Astrocyte of the hippocampus (primary cell): ENCODE measurements around the gene RFNG.

Experiments
- DNase-seq: peaks from one replicate; pipeline ENCODE4 v3.0.0; 2011; ENCODE audit warnings: low read depth, low spot score

Gene RFNG

DNA sequence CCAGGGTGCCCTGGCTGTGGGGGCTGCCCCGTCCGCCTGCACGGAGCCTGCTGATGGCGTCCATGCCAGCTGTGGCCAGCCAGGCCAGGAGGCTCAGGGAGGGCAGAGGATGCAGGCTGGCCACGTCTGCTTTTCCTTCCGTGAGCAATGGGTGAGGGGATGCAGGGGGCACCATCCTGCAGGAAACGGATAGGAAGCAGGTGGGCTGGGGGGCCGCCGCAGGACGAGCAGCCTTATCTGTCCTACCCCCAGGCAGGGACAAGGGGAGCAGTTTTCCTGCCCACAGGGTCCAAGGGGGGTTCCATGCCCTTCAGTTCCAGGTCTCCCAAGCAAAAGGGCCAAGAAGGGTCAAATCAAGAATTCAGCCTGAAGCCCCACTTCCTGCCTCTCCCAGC lies 7.2 kb upstream of the RFNG start:
- DNase-seq: no peak

DNA sequence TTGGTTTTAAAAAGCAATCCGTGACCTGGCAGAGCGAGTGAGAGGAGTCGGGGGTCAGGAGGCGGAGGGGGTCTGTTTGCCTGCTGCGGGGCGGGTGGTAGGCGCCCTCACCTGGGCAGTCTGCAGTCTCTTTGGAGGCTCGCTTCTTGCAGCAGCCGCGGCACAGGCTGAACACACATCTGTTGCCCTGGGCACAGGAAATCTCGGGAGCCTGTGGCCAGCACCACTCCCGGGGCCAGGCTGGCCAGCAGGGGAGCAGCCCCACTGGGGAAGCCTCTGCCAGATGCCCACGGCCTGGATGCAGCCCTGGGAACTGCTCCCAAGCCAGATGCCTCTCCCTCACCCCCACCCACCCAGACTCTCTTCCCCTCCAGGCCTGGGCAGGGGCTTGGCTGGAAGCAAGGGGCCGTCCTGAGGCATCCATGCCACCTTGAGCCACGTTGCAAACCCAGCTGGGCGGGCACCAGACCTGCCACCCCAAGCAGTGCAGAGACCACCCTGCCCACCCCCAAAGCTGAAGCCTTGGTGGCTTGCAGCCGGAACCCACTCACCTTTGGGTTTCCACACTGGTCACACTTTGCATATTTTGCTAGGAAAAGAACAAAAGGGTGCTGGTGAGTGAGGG lies 6.7 kb upstream of the RFNG start:
- no peak for DNase-seq

DNA sequence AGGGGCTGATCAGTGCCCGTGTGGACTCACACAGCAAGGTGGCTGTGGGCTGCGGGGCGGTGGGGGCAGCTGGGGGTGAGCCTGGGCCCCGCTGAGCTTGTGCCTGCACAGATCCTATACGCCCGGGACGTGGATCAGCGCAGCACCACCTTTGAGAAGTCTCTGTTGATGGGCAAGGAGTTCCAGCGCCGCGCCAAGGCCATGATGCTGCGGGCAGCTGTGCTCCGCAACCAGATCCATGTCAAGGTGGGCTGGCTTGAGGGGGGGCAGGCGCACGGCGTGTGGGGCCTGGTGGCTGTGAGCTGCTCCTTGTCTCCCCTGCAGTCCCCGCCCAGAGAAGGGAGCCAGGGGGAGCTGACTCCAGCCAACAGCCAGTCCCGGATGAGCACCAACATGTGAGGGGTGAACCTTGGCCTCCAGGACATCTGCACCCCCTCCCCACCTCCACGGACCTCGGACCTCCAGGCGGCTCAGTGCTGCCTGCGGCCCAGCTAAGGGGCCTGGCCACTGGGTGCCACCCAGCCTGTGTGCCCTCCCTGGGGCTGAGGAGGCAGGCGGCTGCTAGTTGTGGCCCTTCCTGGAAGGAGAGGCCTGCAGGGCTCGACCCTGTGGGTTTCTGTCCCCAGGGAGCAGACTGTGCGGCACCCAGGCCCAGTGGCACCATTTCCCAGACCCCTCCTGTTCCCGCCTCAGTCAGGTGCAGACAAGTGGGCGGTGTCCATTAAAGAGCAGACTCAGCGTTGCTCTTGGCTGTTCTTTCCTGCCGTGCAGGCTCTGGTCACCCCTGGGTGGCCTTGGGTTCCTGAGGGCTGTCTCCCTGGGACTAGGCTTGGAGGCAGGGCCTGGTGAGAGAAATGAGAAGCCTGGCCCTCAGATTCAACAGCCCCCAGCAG lies 5.4 kb upstream of the RFNG start:
- no peak for DNase-seq

DNA sequence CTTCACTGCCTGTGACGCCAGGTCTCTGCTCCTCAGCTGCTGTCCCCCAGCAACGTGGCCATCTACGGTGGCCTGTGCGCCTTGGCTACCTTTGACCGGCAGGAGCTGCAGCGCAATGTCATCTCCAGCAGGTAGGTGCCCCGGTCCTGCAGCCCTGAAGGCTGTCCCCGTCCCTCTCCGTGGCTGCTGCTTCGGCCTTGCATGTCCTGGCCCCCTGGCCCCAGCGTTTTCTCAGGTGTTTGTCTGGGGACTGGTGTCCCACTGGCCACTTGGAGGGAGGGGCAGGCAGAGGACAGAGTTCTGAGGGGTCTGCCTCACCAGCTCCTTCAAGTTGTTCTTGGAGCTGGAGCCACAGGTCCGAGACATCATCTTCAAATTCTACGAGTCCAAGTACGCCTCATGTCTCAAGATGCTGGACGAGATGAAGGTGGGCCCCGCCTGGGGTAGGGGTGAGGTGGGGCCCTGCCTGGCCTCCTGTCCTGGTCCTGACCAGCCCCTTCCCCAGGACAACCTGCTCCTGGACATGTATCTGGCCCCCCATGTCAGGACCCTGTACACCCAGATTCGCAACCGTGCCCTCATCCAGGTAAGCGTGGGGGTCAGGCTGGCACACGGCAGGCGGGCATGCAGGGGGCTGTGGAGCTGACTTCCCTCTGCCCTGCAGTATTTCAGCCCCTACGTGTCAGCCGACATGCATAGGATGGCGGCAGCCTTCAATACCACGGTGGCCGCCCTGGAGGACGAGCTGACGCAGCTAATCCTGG lies 4.5 kb upstream of the RFNG start:
- no peak for DNase-seq

DNA sequence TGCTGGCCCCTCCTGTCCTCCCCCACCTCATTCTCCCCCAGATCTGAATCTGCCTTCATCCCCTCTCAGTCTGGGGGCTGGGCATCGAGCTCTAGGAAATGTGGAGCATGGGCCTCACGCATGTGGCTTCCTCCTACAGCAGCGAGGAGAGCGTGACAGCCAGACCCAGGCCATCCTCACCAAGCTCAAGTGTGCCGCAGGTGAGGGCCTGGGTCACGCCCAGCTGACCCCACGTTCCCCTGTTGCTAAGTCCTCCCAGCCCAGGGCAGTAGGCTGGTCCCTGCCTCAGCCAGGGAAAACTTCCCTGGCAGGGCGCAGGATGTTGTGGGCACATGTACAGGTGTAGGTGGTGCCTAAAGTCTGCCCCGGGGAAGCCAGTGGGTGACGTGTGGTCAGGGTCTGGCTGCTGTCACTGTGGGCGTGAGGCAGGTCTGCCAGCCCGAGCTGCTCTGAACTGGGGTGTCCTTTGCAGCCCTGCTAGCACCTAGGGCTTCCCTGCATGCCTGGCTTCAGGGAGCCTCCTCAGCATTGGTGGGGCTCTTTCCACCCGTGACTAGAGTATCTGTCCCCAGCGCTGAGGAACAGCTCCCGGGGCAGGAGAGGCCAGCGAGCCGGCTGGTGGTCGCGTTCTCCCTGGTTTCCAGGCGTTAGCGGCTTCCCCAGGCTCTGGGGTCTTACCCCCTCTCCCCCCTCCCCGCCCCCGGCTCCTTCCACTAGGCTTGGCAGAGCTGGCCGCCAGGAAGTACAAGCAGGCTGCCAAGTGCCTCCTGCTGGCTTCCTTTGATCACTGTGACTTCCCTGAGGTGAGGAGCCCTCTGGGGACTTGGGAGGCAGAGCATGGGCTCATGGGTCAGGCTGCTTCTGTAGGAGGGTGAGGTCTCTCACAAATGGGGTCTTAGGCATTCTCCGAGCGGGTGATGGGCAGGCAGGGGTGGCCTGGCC lies 3.7 kb upstream of the RFNG start:
- DNase-seq: no peak

DNA sequence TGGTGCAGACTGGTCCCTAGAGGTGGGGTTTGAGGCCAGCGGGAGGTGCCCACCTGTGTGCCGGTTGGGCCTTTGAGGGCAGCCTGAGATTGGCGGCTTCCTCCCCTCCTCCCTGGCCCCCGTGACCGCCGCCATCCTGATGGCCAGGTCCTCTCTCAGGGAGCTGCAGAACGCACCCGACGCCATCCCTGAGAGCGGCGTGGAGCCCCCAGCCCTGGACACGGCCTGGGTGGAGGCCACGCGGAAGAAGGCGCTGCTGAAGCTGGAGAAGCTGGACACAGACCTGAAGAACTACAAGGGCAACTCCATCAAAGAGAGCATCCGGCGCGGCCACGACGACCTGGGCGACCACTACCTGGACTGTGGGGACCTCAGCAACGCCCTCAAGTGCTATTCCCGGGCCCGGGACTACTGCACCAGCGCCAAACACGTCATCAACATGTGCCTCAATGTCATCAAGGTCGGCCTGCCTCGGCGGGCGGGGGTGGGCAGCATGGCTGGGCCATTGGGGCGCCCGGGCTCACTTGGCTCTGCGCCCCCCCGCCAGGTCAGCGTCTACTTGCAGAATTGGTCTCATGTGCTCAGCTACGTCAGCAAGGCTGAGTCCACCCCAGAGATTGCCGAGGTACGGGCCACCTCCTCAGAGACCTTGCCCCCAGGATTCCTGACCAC lies 2.9 kb upstream of the RFNG start:
- DNase-seq: no peak

DNA sequence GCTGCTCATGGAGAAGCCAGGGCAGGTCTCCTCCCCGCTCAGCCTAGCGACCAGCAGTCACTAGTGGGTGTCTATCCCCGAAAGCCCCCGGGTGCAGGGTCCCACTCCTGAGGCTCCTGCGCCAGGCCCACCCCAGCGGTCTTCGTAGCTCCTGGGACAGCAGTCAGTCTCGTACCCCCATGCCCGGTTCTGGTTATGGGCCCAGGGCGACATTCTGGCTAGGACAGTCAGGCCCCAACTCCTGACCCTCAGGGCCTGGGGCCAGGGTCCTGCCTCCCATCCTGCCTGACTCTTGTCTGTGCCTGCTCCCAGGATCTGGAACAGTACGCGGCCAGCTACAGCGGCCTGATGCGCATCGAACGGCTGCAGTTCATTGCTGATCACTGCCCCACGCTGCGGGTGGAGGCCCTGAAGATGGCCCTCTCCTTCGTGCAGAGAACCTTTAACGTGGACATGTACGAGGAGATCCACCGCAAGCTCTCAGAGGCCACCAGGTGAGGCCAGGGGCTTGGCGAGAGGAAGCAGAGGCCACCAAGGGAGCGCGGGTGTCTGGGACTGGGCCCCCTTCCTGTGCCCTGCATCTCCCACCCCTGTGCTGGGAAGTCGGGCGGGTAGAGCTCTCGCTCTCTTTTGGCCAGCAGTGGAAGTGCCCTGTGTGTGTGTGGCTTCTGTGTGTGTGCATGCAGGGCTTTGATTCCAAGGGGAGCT lies 2.1 kb upstream of the RFNG start:
- no peak for DNase-seq

DNA sequence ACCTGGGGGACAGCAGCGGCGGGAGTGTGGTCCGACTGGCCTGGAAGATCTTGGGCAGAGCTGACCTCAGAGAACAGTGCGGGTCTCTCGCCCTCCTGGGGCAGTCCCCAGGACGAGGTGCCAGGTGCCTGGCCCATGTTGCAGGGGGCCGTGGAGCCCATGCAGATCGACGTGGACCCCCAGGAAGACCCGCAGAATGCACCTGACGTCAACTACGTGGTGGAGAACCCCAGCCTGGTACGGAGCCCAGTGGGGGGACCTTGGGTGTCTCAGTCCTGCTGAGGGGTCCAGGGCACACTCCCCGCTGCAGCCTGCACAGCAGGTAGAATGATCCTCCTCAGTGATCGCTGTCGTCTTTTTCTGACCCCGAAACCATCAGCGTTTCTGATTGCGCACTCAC lies 1.5 kb upstream of the RFNG start:
- DNase-seq: no peak

DNA sequence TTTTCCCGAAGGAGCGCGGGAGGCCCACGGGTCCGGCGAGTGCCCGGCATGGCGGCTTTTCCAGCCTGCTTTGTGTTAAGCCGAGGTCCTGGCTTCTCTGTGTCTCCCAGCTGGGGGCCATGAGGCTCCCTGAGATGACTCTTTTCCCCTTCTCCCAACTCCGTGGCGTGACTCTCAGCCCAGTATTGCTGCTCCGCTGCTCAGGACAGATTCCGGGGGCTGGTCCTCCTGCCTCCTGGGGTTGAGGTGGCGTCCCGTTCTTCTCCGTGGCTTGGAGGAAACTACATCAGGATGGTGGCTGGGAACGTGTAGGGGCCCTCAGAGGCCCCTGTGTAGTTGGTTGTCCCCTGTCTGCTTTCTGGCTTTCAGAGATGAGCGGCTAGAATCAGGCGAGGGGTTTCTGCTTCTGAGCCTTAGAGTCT lies 1.0 kb upstream of the RFNG start:
- DNase-seq: no peak

DNA sequence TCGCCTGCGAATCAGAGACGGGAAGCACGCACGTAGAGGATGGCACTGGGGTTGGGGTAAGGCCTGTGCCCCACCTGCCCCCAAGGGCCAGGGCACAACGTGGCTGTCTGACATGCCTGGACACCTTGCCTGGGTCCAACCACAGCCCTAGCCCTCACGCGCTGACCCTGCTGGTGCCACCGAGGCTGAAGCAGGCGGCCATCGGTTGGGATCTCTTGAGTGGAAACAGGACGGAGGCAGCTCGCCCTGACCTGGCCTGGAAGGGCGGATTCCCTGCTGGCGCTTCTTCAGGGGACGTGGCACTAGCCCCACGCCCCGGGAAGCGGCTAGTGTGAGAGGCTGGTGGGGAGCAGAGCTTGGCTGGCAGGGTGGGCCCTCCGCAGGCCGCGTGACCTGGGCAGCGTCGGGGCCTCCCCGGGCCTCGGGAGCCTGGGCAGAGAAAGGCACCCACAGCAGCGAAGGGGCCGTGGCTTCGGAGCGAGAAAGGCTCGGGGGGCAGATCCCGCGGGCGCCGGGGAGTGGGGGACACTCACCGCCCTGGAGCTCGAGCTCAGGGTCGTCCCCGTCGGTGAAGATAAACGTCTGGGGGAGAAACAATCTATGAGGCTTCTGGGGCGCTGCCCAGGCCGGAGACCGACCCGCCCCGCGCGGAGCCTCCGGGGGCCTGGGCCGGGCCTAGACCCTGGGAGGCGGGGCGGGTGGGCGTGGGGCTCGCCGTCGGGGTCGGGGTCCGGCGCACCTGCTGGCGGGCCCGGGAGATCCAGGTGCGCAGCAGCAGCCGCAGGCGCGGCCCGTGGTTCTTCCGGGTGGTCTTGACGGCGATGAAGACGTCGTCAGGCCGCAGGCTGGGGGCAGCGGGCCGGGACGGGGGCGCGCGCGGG lies 610 bp downstream of the RFNG start:
- peak; percentile 31 for DNase-seq

DNA sequence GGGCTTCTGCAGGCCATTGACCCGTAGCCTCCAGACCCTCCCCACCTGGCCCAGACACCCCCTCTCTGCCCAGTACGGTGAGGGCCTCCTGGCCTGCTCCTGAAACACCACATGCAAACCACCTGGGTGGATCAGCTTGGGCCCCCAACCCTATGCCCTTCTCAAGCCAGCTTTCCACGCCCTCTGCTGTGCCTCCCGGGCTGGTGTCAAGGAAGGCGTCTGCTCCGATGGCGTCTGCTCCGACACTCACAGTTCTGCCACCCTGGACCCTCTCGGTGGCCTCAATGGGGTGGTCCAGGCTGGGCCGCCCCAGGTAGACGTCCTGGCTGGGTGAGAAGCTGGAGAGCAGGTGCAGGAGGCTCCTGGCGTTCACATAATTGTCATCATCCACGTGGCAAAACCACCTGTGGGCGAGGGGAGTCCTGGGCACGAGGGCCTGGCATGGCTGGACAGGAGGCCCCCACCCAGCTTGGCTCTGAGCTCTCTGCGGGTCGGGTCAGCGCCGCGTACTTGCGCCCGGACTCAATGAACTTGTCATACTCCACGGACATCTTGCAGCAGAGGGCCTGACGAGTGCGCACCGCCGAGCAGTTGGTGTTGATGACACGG lies 1.4 kb downstream of the RFNG start:
- no peak for DNase-seq

DNA sequence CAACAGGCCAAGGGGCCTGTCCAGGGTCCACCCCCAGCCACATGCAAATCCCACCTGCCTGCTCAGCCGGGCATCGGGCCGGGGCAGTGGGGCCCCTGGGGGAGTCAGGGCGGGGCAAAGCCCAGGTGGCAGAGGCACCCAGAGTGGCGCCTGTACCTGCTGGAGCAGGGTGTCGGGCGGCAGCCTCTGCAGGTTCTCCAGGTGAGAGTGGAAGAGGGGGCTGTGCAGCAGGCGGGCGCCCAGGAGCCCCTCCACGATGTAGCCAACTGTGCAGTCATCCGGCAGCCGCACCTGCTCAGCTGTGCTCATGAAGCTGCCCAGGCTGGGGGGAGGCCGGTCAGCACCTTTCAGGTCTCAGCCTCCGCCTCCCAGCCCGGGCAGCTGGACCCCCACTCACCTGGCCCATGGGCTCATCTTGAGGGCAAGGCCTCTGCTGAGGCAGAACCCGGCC lies 2.1 kb downstream of the RFNG start:
- no peak for DNase-seq

DNA sequence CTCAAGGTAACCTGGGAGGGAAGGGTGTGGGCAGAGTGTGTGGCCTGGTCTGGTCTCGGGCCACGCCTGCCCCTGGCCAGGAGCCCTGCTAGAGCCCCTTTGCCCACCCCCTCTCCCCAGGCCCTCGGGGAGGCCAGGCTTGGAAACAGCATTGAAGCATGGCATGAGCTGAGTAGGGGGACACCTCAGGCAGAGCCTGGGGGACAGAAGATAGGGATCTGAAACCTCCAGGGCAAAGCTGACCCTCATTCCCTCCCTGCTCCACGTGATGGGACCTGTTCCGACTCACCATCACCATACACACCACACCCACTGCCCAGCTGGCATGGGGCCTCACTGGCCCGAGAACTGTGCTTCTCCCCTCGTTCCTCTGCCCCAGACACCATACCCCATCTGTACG lies 2.5 kb downstream of the RFNG start:
- no peak for DNase-seq

DNA sequence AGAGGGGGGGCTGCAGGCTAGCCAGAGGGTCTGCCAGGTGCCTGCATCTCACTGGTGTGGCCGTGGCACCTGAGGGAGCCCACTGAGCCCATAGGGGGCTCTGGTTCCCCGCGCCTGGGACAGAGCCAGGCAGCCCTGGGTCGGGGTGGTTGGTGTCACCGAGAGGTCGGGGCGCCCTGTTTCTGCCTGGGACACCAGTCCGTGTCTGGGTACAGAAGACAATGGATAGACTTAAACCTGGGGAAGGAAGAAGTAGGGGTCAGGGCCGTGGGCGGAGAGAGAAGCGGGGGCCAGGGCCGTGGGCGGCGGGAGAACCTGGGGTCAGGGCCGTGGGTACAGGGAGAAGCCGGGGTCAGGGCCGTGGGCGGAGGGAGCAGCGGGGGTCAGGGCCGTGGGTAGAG lies 3.0 kb downstream of the RFNG start:
- no peak for DNase-seq

DNA sequence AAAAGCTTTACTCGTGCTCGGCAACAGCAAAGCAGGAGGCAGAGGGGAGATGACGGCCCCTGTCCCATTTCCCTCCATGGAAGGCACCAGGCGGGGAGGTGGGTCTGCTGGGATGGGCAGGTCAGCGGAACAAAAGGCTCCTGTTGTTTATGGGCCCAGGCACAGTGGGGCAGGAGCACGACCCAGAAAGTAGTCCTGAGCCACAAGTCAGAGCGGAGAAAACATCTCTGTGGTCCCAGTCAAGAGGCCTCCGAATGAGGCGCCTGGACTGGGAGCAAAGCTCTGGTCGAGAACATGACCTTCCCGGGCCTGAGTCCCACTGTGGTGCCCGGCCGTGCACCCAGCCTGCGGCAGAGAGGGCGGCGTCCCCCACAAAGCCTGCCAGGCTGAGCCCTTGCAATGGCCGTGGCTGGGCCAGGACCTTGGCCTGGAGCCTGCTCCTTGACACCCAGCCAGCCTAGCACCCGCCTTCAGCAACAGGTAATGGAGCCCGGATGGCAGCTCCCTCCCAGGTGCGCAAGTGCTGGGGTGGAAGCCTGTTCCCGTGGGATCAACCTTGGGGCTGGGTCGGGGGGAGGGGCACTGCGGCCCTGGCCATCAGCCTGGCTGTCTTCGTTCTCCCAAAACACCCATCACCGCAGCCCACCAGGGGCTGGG lies 3.6 kb downstream of the RFNG start:
- no peak for DNase-seq

DNA sequence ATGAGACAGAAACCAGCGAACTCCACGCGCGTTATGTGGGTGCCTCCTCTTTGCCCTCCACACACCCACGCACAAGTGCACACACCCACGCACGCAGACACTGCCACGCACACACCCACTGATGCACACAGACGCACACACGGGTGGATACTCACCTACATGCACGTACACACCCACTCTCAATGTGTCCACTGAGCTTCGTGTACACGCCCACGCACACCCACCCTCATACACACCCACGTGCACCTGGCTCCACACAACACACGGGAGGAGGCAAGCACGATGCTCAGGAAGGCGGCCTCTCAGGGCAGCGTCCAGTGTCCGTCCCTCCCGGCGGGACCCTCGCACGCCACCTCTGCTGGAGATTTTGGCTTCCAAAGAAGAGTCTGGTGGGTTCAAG lies 4.2 kb downstream of the RFNG start:
- no peak for DNase-seq

DNA sequence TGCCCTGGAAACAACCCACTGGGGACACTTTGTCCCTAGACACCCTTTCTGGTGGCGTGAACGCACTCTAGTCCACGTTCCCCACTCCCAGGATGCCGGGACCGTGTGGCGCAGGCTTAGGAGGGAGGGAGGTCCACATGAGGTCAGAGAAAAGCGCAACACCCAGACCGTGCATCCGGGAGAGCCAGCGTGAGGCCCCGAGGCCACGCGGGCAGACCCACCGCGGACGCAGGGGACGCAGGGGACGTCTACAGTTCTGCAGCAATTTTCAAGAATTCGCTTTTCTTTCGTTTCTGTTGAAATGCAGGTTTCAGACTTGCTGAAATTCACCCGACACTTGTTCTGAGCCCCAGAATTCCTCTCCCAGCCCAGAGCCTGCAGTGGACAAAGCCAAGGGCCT lies 4.7 kb downstream of the RFNG start:
- no peak for DNase-seq

DNA sequence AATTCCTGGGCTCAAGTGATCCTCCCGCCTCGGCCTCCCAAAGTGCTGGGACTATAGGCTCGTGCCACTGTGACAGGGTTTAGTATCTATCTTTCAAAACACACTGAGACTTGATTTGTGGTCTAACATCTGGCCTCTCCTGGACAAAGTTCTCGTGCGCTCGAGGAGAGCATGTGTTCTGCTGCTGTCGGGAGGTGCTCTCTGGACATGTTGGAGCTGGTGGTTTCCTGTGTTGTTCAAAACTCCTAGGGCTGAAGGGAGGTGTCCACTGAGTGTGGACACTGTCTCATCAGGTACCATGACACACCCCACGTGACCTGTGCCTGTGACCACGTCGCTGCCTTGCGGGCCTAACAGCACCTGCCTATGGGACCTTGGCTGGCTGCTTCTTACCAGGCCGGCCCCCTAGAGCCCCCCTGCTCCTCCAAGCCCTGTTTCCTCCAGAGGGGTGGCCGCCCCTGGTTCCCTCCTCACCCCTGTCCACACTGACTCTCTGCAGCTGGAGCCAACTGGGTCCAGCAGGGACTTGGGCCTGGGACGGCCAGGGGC lies 5.6 kb downstream of the RFNG start:
- no peak for DNase-seq
